BE2C (cell line): ENCODE measurements around the gene SPC25.

ENCODE experiments used
- DNase-seq: peaks from one replicate; pipeline ENCODE4 v3.0.0-alpha.2; 2020
- H3K27me3 ChIP-seq: fragments of 250-450 bp; sonication (Bioruptor Pico); 2 replicates; pipeline ENCODE4 v1.5.1; 2020; ENCODE audit warnings: mild to moderate bottlenecking
- H3K36me3 ChIP-seq: fragments of 250-450 bp; sonication (Bioruptor Pico); 2 replicates; pipeline ENCODE4 v1.5.1; 2020; ENCODE audit warnings: mild to moderate bottlenecking
- H3K4me1 ChIP-seq: fragments of 250-450 bp; sonication (Bioruptor Pico); 2 replicates; pipeline ENCODE4 v1.5.1; 2020
- H3K4me3 ChIP-seq: 2 replicates; pipeline ENCODE4 v1.5.1; 2011; ENCODE audit warnings: low read depth, low read length
- H3K9me3 ChIP-seq: fragments of 250-450 bp; sonication (Bioruptor Pico); 2 replicates; pipeline ENCODE4 v1.5.1; 2020
- CTCF ChIP-seq: IDR thresholded peaks from 2 replicates; pipeline ENCODE4 v1.5.1; 2012; ENCODE audit warnings: mild to moderate bottlenecking, low read depth, low read length

SPC25 gene

GRCh38 chr2:168915441-168916330, 25.5 kb upstream of the SPC25 start:
- no peak overlapping the region for H3K4me3 ChIP-seq
- no peak for TF ChIP-seq CTCF
- H3K36me3 ChIP-seq: no peaks in the 10 kb centered on the region
- no peaks in the 10 kb centered on the region for H3K9me3 ChIP-seq
- H3K27me3 ChIP-seq: no peaks in the 10 kb centered on the region
- no peak for DNase-seq
- no peaks in the 10 kb centered on the region for H3K4me1 ChIP-seq

GRCh38 chr2:168913495-168913894, 23.3 kb upstream of the SPC25 start:
- no peaks in the 10 kb centered on the region for H3K9me3 ChIP-seq
- no peaks in the 10 kb centered on the region for H3K36me3 ChIP-seq
- no peak for DNase-seq
- no peak overlapping the region for H3K4me3 ChIP-seq
- no peak for TF ChIP-seq CTCF
- H3K4me1 ChIP-seq: no peaks in the 10 kb centered on the region
- no peaks in the 10 kb centered on the region for H3K27me3 ChIP-seq

- H3K27me3 ChIP-seq: no peaks in the 10 kb centered on the region
- no peak for TF ChIP-seq CTCF
Measured at GRCh38 chr2:168912901-168913369, 22.7 kb upstream of the SPC25 start.

GRCh38 chr2:168912466-168912865, 22.2 kb upstream of the SPC25 start:
- H3K27me3 ChIP-seq: no peaks in the 10 kb centered on the region

More at GRCh38 chr2:168912901-168913369, 22.7 kb upstream of the SPC25 start:
- Histone ChIP-seq H3K4me3 (peak overlapping the region; percentile 55), H3K4me1 (no peaks in the 10 kb centered on the region), H3K36me3 (no peaks in the 10 kb centered on the region), H3K9me3 (no peaks in the 10 kb centered on the region)
- peak; percentile 58 for DNase-seq

GRCh38 chr2:168910330-168910729, 20.1 kb upstream of the SPC25 start:
- Histone ChIP-seq H3K9me3 (no peaks in the 10 kb centered on the region), H3K36me3 (no peaks in the 10 kb centered on the region), H3K4me1 (no peaks in the 10 kb centered on the region), H3K4me3 (no peak overlapping the region), H3K27me3 (no peaks in the 10 kb centered on the region)
- TF ChIP-seq CTCF: no peak
- DNase-seq: no peak

More at GRCh38 chr2:168912466-168912865, 22.2 kb upstream of the SPC25 start:
- TF ChIP-seq CTCF: no peak
- Histone ChIP-seq H3K4me3 (peak overlapping the region; percentile 55), H3K36me3 (no peaks in the 10 kb centered on the region), H3K4me1 (no peaks in the 10 kb centered on the region), H3K9me3 (no peaks in the 10 kb centered on the region)
- no peak for DNase-seq
